ENCODE measurements around the gene AAK1. TPM values are rescaled to one million over a fixed set of nuclear protein-coding genes. Genes with fewer than 3 reads are reported as not detected.
"Not testable (repeated sequence)": the region's sequence is repeated elsewhere in the genome, so short reads cannot be mapped to it uniquely, and the experiment has no call there.

AAK1 gene
- total RNA-seq, 2 experiments from 2014 or later, result 95.2 to 99.3 TPM

DNA sequence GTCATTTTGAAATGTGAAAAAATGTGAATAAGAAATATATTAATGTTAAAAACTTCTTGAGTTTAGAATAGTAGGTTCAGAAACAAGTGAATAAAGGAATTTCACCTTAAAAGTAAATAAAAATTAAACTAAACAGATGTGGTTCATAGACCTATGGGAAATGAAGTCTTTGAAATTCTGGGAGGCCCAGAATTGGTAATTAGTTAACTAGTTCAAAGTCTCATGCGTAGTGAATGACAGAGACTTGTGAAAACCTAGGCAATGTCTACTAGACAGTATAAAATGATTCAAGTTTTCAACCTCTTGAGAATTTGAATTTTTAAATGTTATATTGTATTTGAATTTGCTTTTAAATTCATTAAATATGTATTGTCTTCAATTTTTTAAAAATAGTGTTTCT lies 32.6 kb upstream of the AAK1 start:
- DNase-seq, result no peak
- H3K9me3 Mint-ChIP-seq, result peaks cover 8% of the 10 kb centered on the region
- peaks cover 42% of the 10 kb centered on the region for H3K4me1 Mint-ChIP-seq (ENCODE audit: low read depth)
- CTCF ChIA-PET, result no interaction called here
- no peaks in the 10 kb centered on the region for H3K27me3 Mint-ChIP-seq
- H3K27ac Mint-ChIP-seq, result no peak overlapping the region
- POLR2A ChIA-PET, result no interaction called here
- no peak overlapping the region for H3K4me3 Mint-ChIP-seq
- intact Hi-C loops (cut with micrococcal nuclease), result no loop called here
- H3K36me3 Mint-ChIP-seq, result no peaks in the 10 kb centered on the region

DNA sequence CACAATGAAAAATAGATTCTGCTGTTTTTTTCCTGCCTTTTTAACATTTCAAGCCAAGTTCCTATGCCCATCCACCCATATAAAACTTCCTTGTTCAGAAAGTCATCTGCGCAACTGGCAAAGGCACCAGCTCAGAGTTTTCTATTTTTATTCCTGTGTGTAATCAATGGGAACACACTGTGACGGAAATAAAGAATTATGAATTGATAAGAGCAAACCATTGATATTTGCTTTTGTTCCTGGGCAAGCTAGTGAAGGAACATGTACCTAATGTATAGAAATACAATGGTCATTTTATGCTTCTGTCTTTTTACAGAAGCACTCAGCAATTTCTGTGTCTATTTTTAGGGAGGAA lies 30.8 kb upstream of the AAK1 start:
- Mint-ChIP-seq H3K27me3 (no peaks in the 10 kb centered on the region), H3K4me3 (no peak overlapping the region), H3K9me3 (peaks cover 8% of the 10 kb centered on the region), H3K27ac (no peak overlapping the region), H3K36me3 (no peaks in the 10 kb centered on the region), H3K4me1 (ENCODE audit: low read depth) (peaks cover 27% of the 10 kb centered on the region)
- POLR2A ChIA-PET, result interaction anchor here (2.0 kb wide), 1 partner anchor 29 kb away, joined by 10 read pairs; no protein-coding TSS in a partner anchor
- CTCF ChIA-PET, result interaction anchor here (1.4 kb wide), 1 partner anchor 9 kb away, joined by 4 read pairs; no protein-coding TSS in a partner anchor
- no peak for DNase-seq
- intact Hi-C loops (cut with micrococcal nuclease), result loop anchor here (2.0 kb wide), 2 partner anchors 21 to 41 kb away; no protein-coding TSS in a partner anchor

DNA sequence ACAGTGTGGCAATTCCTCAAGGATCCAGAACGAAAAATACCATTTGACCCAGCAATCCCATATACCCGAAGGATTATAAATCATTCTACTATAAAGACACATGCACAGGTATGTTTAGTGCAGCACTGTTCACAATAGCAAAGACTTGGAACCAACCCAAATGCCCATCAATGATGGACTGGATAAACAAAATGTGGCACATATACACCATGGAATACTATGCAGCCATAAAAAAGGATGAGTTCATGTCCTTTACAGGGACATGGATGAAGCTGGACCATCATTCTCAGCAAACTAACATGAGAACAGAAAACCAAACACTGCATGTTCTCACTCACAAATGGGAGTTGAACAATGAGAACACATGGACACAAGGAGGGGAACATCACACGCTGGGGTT lies 29.6 kb upstream of the AAK1 start:
- intact Hi-C loops (cut with micrococcal nuclease); H3K27ac Mint-ChIP-seq; H3K36me3 Mint-ChIP-seq; H3K27me3 Mint-ChIP-seq; H3K4me3 Mint-ChIP-seq; POLR2A ChIA-PET; H3K9me3 Mint-ChIP-seq; DNase-seq: not testable (repeated sequence)
- CTCF ChIA-PET, result interaction anchor here (1.0 kb wide), 1 partner anchor 103 kb away, joined by 3 read pairs; no protein-coding TSS in a partner anchor
- H3K4me1 Mint-ChIP-seq (ENCODE audit: low read depth), result peaks cover 26% of the 10 kb centered on the region

GRCh38 chr2:69669666-69670065 lies 26.1 kb upstream of the AAK1 start:
- intact Hi-C loops (cut with micrococcal nuclease), result no loop called here
- Mint-ChIP-seq H3K9me3 (peaks cover 8% of the 10 kb centered on the region), H3K4me3 (no peak overlapping the region), H3K27me3 (no peaks in the 10 kb centered on the region), H3K27ac (no peak overlapping the region), H3K36me3 (no peaks in the 10 kb centered on the region), H3K4me1 (ENCODE audit: low read depth) (peaks cover 21% of the 10 kb centered on the region)
- DNase-seq, result no peak
- ChIA-PET POLR2A (no interaction called here), CTCF (no interaction called here)

DNA sequence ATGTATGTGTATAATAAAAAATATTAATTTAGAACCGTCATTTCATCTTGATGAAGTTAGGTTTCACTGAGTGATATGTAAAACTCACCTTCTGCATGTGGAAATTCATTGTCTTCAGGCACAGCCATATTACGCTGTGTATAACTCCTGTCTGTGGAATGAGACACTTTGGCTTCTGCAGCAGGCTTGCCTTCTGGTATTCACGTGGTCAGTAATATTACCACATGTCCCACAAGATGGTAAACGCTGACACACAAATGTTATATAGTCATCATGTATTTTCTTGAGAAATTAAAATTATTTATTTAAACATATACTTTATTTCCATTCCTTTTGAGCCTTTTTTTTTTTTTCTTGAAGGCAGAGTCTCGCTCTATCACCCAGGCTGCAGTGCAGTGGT lies 25.1 kb upstream of the AAK1 start:
- Mint-ChIP-seq H3K27me3 (no peaks in the 10 kb centered on the region), H3K27ac (no peak overlapping the region), H3K36me3 (no peaks in the 10 kb centered on the region), H3K9me3 (peaks cover 14% of the 10 kb centered on the region), H3K4me1 (ENCODE audit: low read depth) (peaks cover 17% of the 10 kb centered on the region), H3K4me3 (no peak overlapping the region)
- DNase-seq, result no peak
- ChIA-PET CTCF (no interaction called here), POLR2A (no interaction called here)
- intact Hi-C loops (cut with micrococcal nuclease), result no loop called here

- ChIA-PET CTCF (no interaction called here), POLR2A (no interaction called here)
- no peak for DNase-seq
- no peak overlapping the region for H3K4me3 Mint-ChIP-seq
- H3K9me3 Mint-ChIP-seq, result peaks cover 11% of the 10 kb centered on the region
- peaks cover 16% of the 10 kb centered on the region for H3K4me1 Mint-ChIP-seq (ENCODE audit: low read depth)
- intact Hi-C loops (cut with micrococcal nuclease), result no loop called here
- H3K27ac Mint-ChIP-seq, result no peak overlapping the region
- no peaks in the 10 kb centered on the region for H3K27me3 Mint-ChIP-seq
- H3K36me3 Mint-ChIP-seq, result no peaks in the 10 kb centered on the region
Observed at GRCh38 chr2:69667805-69668382, 24.4 kb upstream of the AAK1 start.

DNA sequence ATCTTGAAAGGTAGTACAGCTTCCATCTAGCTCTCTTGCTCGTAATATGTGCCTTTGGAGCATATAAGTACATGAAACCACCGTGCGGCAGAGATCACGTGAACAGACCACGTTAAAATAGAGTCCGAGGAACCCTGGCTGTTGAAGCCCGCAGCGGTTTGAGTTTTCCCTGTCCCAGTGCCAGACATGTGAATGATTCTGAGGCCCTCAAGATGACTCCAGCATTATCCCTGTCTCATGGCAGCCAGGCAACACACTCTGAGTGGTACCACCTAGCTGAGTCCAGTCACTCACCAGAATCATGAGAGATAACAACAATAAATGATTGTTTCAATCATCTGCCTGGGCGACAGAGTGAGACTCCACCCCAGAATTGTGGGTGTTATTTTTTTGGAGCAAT lies 21.6 kb upstream of the AAK1 start:
- Mint-ChIP-seq H3K9me3 (peaks cover 7% of the 10 kb centered on the region), H3K27ac (no peak overlapping the region), H3K4me1 (ENCODE audit: low read depth) (peaks cover 20% of the 10 kb centered on the region), H3K27me3 (no peaks in the 10 kb centered on the region), H3K4me3 (no peak overlapping the region), H3K36me3 (no peaks in the 10 kb centered on the region)
- DNase-seq, result no peak
- intact Hi-C loops (cut with micrococcal nuclease), result no loop called here
- POLR2A ChIA-PET, result no interaction called here
- CTCF ChIA-PET, result interaction anchor here (1.7 to 1.9 kb wide), 2 partner anchors 12 to 19 kb away, joined by 3 to 4 read pairs; no protein-coding TSS in a partner anchor

GRCh38 chr2:69663860-69664259 lies 20.3 kb upstream of the AAK1 start:
- CTCF ChIA-PET, result interaction anchor here (1.7 kb wide), 1 partner anchor 11 kb away, joined by 3 read pairs; no protein-coding TSS in a partner anchor
- Mint-ChIP-seq H3K4me3 (no peak overlapping the region), H3K9me3 (peaks cover 7% of the 10 kb centered on the region), H3K4me1 (ENCODE audit: low read depth) (peaks cover 20% of the 10 kb centered on the region), H3K36me3 (no peaks in the 10 kb centered on the region), H3K27ac (no peak overlapping the region), H3K27me3 (no peaks in the 10 kb centered on the region)
- POLR2A ChIA-PET, result no interaction called here
- intact Hi-C loops (cut with micrococcal nuclease), result no loop called here
- no peak for DNase-seq

DNA sequence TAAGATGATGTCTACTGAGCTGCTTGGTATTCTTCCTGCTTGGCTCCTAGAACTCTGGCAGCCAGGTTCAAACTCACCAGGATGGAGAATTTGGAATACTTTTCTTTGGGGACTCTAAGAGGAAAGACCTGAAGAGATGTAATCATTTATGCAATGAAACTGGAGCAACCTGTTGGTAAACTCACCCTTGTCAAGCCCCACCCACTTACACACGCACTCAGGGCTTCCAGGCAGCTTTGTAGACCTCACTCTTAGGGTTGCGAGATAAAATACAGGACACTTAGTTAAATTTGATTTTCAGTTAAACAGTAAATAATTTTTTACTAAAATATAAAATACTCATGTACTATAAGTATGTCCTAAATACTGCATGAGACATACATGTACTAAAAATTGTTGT lies 19.0 kb upstream of the AAK1 start:
- H3K27me3 Mint-ChIP-seq; DNase-seq; H3K9me3 Mint-ChIP-seq; intact Hi-C loops (cut with micrococcal nuclease); H3K36me3 Mint-ChIP-seq; POLR2A ChIA-PET; H3K27ac Mint-ChIP-seq; H3K4me3 Mint-ChIP-seq: not testable (repeated sequence)
- CTCF ChIA-PET, result interaction anchor here (3.9 kb wide), 1 partner anchor 96 kb away, joined by 14 read pairs; no protein-coding TSS in a partner anchor
- peaks cover 17% of the 10 kb centered on the region for H3K4me1 Mint-ChIP-seq (ENCODE audit: low read depth)

- POLR2A ChIA-PET, result no interaction called here
- CTCF ChIA-PET, result interaction anchor here (3.9 kb wide), 1 partner anchor 95 kb away, joined by 14 read pairs; no protein-coding TSS in a partner anchor
- H3K4me3 Mint-ChIP-seq, result no peak overlapping the region
- peaks cover 10% of the 10 kb centered on the region for H3K4me1 Mint-ChIP-seq (ENCODE audit: low read depth)
- no peaks in the 10 kb centered on the region for H3K36me3 Mint-ChIP-seq
- H3K27ac Mint-ChIP-seq, result no peak overlapping the region
- peaks cover 7% of the 10 kb centered on the region for H3K9me3 Mint-ChIP-seq
- H3K27me3 Mint-ChIP-seq, result no peaks in the 10 kb centered on the region
- no peak for DNase-seq
- intact Hi-C loops (cut with micrococcal nuclease), result no loop called here
Observed at GRCh38 chr2:69660637-69661036, 17.1 kb upstream of the AAK1 start.

DNA sequence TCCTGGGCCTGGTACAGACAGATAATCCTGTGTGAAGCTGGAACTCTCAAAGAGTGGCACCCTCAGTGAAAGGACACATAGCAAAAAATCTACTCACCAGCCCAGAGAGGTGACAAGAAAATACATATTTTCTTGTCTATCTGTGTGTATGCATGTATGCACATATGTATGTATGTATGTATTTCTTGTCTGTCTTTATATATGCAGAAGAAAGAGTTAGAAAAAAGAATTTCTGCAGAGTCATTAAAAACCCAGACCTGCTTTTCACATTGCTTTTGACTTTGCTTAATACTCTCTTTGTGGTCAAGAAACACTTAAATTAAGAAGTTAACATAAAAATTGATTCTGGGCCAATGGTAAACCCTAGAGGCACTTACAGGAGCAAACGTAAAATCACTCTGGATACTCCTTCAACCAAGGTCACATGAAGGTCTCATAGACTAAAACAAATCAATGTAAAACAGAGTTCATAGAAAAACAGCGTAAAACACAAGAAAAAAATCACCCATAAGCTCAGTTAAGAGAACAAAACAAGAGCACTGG lies 16.5 kb upstream of the AAK1 start:
- Mint-ChIP-seq H3K4me1 (ENCODE audit: low read depth) (peaks cover 7% of the 10 kb centered on the region), H3K36me3 (no peaks in the 10 kb centered on the region), H3K27ac (no peak overlapping the region), H3K4me3 (no peak overlapping the region), H3K9me3 (peaks cover 7% of the 10 kb centered on the region), H3K27me3 (no peaks in the 10 kb centered on the region)
- CTCF ChIA-PET, result interaction anchor here (3.9 kb wide), 1 partner anchor 94 kb away, joined by 14 read pairs; no protein-coding TSS in a partner anchor
- intact Hi-C loops (cut with micrococcal nuclease), result no loop called here
- POLR2A ChIA-PET, result no interaction called here
- no peak for DNase-seq

DNA sequence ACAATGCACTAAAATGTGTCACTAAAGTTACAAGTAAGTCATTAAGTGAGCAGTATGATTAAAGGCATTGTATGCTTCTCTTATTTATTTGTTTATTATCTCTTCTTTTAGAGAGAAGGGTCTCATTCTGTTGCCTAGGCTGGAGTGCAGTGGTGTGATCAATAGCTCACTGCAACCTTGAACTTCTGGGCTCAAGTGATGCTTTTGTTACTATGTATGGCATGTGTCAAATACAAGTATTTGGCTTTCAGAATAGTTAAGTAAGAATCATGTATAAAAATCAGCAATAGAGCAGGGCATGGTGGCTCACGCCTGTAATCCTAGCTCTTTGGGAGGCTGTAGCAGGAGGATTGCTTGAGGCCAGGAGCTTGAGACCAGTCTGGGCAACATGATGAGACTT lies 15.8 kb upstream of the AAK1 start:
- no peak for DNase-seq

DNA sequence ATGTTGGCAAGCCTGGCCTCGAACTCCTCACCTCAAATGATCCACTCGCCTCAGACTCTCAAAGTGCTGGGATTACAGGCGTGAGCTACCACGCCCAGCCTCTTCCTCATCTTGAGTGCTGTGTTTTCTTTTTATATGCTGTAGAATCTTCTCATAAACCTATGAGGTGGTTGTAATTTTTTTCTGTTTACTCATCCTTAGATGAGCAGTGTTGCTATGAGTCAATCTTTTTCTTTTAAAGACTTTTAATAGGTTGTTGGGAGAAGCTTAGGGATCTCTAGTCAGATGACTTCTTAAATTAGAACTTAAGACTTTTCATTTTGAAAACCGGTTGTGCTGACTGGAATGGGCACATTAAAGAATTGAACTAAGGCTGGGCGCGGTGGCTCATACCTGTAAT lies 8.7 kb upstream of the AAK1 start:
- no peaks in the 10 kb centered on the region for H3K36me3 Mint-ChIP-seq
- DNase-seq, result peak; percentile 56
- no peaks in the 10 kb centered on the region for H3K27me3 Mint-ChIP-seq
- H3K4me3 Mint-ChIP-seq, result peak overlapping the region; percentile 2
- peak overlapping the region; percentile 66 for H3K27ac Mint-ChIP-seq
- CTCF ChIA-PET, result interaction anchor here (1.1 to 2.1 kb wide), 5 partner anchors 13 to 87 kb away, joined by 3 to 6 read pairs (median 5); no protein-coding TSS in a partner anchor
- intact Hi-C loops (cut with micrococcal nuclease), result no loop called here
- H3K4me1 Mint-ChIP-seq (ENCODE audit: low read depth), result peaks cover 43% of the 10 kb centered on the region
- POLR2A ChIA-PET, result interaction anchor here (0.6 to 0.9 kb wide), 2 partner anchors 8 to 9 kb away, joined by 3 read pairs; partner anchors contain the start of gene AAK1
- no peaks in the 10 kb centered on the region for H3K9me3 Mint-ChIP-seq

More for the DNA sequence above, 15.8 kb upstream of the AAK1 start:
- Mint-ChIP-seq H3K36me3 (no peaks in the 10 kb centered on the region), H3K9me3 (peaks cover 7% of the 10 kb centered on the region), H3K4me1 (ENCODE audit: low read depth) (peaks cover 7% of the 10 kb centered on the region), H3K27ac (no peak overlapping the region), H3K4me3 (no peak overlapping the region), H3K27me3 (no peaks in the 10 kb centered on the region)
- CTCF ChIA-PET, result interaction anchor here (3.9 kb wide), 1 partner anchor 93 kb away, joined by 14 read pairs; no protein-coding TSS in a partner anchor
- intact Hi-C loops (cut with micrococcal nuclease), result no loop called here
- POLR2A ChIA-PET, result no interaction called here

Data from activated CD4-positive, alpha-beta memory T cell treated with anti-CD3 and anti-CD28 coated beads for 36 hours (primary cell).